NK-92 (cell line): Measurements from ENCODE around the gene CNGB1.
"Not testable (repeated sequence)": the region's sequence is repeated elsewhere in the genome, so short reads cannot be mapped to it uniquely, and the experiment has no call there.

Experiments
- DNase-seq: peaks from one replicate; lab custom pipeline; 2025; ENCODE audit not compliant: unreplicated experiment; lab: John Stamatoyannopoulos, UW

The CNGB1 gene

DNA sequence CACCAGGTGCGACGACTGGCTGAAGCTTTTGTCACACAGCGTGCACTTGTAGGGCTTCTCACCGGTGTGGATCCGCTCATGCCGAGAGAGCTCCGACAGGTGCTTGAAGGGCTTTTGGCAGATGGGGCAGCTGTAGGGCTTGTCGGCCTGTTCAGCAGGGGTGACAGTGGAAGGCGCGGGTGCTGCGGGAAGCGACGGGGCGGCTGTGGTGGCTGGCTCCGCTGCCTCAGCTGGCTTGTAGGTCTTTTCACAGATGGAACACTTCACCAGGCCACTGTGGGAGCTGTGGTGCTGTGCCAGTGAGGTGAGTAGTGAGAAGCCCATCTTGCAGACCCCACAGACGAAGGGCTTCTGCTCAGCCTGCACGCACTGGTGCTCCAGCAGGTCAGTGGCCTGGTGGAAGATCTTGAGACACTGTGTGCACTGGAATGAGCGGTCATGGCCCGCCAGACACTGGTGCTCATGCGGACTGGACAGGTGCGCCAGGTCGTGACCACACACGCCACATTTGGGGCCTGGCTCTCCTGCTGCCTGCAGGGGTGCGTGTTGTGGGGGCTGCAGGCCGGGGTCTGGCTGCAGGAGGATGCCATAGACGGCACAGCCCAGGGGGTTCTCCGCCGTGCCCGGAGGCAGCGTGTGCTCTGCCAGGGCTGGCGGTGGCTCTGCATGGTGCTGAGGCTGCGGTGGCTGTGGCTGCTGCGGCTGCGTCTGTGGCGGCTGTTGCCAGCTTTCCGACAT lies 26.8 kb upstream of the CNGB1 start:
- no peak for DNase-seq

DNA sequence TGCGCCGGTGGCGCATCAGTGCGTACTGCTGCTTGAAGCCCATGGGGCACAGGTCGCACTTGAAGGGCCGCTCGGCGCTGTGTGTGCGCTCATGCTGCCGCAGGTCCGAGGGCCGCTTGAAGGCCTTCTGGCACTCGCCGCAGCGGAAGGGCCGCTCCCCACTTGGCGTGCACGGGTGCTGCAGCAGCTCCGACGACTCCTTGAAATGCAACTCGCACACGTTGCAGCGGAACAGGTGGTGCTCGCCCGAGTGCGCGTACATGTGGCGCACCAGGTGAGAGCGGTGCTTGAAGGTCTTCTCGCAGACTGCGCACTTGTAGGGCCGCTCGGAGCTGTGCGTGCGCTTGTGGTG lies 26.2 kb upstream of the CNGB1 start:
- DNase-seq, result no peak

DNA sequence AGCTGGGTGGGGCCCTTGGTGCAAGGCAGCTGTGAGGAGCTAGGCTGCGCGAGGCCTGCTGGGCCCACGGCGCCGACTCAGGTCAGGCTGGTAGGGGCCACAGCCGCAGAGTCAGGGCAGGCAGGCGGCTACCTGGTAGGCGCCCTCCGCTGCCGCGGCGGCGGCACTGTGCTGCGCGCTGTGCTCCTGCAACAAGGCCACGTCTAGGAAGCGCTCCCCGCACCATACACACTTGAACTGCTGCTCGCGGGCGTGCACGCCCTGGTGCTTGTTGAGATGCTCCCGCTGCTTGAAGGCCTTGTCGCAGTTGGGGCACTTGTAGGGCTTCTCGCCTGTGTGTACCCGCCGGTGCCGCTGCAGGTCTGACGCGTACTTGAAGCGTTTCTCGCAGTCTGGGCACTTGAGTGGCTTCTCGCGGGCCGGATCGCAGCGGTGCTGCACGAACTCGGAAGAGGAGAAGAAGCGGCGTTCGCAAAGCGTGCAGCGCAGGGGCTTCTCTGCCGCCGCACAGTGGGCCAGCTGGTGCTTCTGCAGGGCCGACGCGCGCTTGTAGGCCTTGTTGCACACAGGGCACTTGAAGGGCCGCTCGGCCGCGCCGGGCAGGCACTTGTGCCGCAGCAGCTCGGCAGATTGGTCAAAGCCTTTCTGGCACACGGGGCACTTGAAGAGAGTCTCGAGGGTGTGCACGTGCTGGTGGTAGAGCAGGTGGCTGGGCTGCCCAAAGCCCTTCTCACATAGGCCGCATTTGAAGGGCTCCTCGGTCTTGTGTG lies 25.7 kb upstream of the CNGB1 start:
- DNase-seq, result no peak

DNA sequence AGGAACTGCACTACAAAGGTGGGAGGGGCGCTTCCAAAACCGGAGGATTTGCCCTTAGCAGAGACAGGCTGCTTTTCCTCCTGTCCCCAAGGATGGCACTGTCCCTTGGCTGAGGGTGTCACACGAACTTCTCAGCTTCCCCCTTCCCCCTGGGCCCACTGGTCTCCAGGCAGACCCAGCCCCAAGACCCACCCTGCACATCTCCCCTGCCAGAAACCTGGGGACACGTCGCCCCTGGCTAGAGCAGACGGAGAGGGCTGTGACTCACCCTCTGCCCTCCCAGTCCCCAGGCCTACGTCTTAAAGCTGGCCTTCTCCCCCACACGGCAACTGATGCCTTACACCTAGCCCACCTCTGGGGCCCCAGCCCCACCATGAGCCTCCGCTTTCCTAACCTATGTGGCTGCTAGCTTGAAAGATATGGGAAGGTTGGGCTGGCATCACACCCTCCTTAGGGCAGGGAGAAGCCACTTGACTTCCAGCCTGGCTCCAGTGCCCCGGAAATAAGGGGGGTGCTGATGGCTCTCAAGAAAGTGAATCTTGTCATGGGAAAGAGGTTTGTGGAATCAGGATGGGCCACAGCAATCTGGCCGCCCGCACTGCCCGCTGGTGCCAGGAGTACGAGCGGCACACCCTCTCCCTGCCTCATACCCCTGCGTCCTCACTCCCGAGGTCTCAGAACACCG lies 24.9 kb upstream of the CNGB1 start:
- no peak for DNase-seq

DNA sequence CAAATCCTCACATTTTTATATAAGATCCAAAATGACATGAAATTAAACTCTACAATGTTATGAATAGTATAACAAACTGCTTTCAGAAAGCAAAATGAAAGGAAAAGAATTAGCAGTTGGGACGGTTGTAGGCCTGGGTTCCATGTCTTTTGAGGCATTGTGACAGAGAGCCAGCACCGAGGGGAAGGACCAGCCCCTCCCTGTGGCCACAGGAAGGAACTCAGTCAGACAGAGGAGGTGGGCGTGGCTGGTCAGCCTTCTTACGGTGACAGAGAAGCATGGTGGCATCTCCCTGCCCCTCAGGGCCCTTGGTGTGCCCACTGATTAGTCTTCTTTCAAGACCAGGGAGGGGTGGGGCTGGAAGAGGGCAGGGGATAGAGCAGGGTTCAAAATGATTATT lies 23.9 kb upstream of the CNGB1 start:
- DNase-seq, result no peak

DNA sequence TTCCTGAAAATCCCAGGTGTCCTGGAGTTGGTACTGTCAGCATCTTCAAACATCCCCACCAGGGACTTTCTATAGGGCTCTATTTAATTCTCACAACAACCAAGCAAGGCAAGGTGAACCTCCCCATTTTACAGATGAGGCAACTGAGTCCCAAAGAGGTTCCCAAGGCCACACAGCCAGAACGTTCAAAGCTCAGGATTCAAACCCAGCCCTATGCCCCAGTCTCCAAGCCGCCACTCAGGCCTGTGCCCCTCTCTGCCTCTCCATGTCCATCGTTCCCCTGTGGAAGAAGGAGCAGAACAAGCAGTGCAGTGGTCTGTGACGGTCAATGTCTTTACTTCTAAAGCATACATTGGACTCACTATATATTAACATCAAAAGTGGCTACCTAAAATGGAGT lies 23.4 kb upstream of the CNGB1 start:
- no peak for DNase-seq

DNA sequence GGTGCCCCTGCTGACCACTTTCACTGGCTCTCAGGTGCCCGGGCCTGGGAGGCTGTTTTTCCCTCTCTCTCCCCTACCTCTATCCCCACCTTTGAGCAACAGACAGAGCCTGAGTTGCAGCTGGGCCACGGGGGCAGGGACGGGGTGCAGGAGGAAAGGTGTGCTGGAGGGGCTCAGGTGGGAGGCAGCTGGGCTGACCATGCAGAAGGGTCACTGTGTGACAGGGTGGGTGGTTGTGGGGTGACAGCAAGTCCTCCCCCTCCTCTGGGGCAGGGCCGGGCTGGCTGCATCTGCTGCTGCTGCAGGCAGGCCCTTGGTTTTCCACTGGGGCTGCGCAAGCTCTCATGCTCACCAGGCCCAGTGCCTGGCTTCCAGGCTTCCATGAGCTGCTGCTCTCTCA lies 23.0 kb upstream of the CNGB1 start:
- DNase-seq, result no peak

DNA sequence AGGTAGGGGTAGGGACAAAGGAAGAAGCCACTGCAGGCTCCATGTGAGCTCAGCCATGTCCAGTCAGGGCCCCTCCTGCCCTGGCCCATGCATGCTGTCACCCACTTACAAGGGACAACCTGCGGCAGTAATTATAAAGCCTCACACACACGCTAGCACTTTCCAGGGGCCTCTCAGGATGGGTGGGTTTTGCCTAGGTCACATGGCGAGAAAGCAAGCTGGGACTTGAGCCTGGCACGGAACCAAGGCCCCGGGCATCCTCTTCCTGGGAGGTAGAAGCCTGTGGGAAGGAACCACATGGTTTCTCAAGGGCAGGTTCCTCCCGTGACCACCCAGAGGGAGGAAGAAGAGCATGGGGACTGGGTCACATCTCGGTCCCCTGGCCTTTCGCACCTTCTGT lies 22.5 kb upstream of the CNGB1 start:
- DNase-seq, result no peak

DNA sequence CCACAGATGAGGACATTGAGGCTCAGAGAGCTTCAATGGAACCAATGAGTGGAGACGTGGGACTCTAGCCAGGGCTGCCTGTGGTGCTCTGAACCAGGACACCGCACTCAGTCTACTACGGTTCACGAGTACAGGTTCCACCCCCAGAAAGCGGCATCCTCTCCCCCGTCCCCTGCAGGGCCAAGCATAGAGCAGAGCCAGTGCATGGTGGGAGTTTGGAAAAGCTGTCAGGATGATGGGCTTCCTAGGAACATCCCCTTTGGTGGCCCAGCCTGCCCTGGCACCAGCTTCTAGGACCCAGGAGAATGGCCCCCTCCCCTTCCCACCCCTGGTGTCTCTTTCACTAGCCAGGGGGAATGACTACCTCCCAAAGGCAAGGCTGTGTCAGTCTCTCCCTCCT lies 21.2 kb upstream of the CNGB1 start:
- no peak for DNase-seq

DNA sequence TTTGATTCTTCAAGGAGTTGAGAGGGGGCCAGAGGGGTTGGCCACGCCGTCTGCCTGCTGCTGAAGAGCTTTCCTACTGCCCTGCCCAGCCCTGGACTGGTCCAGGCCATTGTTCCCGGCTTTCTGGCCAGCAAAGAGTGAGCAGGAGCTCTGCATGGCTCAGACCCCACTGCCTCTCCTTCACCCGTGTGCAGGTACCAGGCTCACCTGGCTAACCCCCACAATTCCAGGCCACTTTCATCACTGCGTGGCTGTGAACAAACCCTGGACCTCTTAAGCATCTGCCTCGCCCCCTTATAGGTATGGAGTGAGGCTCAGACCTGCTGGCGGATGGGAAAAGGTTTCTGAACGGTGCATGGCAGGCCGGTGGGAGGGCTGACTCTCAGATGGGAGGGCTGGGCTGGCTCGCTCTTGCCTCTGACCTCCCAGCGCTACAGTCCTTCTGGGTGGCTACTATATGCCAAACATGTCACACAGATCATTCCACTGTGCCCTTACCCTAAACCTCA lies 20.7 kb upstream of the CNGB1 start:
- no peak for DNase-seq

DNA sequence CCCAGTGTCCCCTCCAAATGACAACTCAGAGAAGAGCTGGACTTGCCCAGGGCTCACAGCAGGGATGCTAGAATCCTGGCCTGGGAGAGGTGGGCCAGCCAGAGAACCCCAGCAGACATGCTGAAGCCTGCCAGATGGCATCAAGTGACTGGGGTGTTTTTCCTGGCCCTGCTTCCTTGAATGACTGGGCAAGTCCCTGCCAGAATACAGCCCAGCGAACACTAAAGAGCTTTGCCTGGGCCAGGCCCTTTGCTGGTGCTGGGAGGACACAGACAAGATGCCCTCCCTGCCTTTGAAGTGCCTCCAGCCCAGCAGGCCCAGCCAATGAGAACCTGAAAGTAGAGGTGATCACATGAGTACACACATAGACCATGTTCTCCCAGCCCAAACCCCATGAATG lies 18.0 kb upstream of the CNGB1 start:
- DNase-seq, result no peak

DNA sequence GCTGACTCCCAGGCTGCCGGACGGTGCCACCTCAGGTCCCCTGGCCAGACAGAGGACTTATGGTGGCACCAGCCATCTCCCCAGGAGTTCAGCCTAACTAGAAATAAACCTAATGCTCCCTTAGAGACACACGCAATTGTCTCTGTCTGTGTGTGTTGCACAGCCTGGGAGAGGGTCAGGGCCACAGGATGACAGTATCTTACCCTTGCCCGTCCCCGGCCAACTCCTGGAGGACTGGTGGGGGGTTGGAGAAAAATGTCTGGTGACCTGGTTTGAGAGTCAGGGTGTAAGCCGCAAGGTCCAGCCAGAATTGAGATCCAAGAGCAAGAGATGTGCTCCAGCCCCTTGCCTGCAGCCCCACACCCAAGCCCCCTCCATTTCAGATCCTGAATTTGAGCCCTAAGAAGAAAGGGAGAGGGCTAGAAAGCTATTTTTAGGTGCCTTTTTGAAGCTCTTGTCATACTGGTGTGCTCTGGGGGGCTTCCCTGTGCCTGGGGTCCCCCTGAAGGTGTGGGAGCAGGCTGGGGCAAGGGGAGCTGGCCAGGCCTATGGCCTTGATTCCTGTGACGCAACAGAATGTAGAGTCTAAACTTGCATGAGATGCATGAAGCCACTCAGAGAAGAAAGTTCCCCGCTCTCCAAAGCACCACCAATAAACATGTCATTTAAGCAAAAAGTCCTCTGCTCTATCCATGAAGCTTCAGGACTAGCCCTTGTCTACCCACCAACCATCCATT lies 16.7 kb upstream of the CNGB1 start:
- no peak for DNase-seq

DNA sequence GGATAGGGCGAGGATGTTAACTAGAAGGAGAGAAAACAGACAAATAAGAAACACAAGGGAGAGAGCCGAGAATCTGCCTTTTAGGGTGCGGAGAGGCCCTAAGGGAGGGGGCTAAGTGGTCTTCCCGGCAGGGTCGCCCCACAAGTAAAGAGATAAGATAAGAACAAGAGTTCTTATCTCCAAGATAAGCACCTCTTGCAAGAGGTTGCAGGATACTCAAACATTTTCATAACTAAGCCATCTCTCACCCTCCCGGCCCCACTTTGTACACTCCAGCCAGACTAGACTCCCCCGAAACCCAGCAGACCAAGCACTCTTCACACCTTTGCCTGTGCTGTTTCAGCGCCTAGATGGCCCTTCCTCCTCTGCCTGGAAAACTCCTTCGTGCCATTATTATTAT lies 15.3 kb upstream of the CNGB1 start:
- no peak for DNase-seq

DNA sequence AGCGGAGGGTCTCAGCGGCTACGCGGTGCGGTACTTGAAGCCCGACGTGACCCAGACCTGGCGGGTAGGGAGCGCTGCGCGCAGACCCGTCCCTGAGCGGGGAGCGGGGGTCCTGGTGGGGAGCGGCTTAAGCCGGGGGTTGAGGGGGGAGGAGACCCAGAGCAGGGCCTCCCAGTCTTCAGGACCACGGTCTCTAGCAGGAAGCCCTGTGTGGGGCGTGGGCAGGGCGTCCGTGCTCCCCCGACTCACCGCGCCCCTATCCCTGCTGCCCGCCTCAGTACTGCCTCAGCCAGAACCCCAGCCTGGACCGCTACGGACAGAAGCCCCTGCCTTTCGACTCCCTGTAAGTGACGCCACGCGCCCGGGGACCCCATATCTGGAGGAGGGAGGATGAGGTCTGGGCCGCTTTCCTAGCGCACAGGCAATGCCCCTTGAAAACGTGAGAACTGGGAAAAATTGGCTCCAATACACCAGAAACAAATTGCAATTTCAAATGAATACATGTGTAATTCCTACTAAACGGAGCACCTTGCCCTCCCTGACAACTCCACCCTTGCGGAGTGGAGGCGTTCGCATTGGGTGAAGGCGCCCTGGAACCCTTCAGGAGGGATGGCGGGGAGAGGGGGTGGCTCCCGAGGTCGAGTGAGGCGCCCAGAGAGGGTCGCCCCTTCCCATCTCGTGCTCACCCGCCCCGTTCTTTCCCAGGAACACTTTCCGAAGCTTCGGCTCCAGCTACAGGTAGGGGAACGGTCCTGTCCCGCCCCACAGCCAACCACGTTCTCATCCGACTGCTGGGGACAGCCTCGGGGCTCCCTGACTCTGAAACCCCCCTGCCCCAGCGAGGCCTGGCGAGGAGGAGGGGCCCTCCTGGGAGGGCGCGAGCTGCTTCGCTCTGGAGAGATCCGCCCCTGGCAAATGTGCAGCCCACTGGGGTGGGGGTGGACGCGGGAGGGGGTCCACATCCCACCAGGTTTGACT lies 14.6 kb upstream of the CNGB1 start:
- DNase-seq, result no peak

DNA sequence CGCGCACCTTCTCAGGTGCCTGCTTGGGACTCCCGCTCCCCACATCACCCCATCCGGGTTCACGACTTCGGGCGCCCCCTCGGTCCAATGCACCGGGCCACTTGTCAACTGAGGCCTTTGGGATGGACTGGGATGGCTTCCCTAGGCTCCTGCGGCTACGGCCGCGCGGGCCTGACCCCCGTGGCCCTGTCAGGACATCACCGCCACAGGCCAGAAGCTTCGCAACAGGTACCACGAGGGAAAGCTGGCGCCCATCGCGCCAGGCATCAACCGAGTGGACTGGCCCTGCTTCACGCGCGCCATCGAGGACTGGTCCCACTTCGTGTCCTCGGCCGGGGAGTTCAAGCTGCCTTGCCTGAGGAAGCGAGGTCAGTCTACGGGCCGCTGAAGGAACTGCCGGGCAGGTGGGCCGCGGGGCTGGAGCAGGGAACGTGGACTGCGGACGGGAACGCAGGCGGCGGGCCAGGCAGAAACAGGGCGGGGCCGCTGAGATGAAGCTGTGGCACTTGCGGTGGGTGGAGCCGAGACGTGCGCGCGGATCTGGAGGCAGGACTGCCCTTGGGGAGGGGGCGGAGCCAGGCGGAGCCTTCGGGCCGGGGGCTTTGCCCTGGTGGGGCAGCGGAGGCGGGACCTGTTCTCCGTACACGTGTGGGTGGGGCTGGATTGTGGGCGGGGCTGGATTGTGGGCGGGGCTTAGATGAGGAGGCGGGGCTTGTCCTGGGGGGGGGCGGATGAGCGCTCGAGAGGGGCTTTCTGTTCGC lies 13.7 kb upstream of the CNGB1 start:
- peak; percentile 48 for DNase-seq

DNA sequence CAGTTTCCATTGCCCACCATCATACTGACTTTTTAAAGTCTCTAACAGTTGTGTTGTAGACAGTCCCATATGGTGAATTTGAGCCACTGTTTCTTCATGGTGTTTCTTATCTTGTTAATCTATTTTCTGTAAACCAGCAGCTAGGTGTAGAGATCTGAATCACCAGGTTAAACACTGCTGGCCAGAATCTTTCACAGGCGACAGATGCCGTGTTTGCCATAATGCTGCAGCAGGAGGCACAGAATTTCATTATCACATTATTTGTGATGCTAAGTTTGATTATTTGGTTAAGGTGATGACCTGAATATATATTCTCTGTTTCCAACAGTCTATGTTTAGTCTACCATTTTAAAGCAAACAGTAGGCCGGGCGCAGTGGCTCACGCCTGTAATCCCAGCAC lies 11.5 kb upstream of the CNGB1 start:
- no peak for DNase-seq

DNA sequence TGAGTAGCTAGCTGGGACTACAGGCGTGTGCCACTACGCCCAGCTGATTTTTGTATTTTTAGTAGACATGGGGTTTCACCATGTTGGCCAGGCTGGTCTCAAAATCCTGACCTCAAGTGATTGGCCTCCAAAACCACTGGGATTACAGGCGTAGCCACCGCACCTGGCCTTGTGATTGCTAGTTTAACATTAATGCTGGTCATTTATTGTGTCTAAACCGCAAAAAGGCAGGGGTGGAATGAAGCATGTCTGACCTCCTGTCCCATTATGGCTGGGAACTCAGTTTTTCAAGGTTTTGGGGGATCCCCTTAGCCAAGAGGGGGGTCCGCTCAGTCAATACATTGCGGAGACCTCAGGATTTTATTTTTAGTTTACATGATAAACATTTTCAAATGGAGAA lies 10.7 kb upstream of the CNGB1 start:
- DNase-seq, result no peak

DNA sequence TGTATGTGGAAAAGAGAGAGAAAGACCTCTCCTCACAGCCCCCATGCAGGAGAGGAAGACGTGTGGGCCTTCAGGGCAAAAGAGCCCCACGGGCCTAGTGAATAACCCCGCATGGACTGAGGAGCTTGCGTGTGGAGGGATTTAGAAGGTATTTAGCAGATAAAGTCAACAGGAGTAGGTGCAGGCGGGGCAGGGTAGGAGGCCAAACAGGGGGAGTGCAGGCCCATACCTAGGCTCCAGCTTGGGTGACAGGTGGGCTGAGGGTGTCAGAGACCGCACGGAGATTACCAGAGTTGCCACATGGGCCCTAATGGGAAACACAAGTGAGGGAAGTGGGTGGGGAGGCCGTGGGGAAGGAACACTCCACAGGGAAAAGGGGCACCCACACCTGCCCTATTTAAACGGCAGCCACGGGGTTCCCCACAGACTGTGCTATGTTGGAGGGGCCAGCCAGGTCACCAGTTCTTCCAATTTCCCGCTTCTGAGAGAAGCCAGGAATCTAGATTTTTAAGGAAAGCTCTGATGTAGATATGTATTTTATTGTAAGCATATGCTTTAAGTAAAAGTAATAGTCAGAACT lies 8.2 kb upstream of the CNGB1 start:
- DNase-seq, result no peak

DNA sequence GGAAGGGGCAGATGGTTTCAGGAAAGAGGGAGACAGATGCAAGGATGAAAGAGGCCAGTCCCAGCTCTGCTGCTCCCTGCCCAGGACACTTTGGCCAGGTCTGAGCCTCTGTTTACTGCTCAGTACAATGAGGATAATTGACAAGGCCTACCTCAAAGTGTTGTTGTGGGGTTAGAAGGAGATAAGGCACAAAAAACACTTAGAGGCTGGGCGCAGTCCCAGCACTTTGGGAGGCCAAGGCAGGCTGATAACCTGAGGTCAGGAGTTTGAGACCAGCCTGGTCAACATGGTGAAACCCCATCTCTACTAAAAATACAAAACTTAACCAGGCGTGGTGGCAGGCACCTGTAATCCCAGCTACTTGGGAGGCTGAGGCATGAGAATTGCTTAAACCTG lies 7.1 kb upstream of the CNGB1 start:
- DNase-seq, result not testable (repeated sequence)
